Lower leg skin (tissue), 3 donors: ENCODE results near the gene CUL1.

Experiments
- POLR2A ChIP-seq, 2 donors: fragments of 450-650 bp; IDR thresholded peaks; one replicate each; pipeline ENCODE4 v1.6.1; 2016 to 2017; ENCODE audit warnings: antibody characterized with exemption in 2 of 2, mild to moderate bottlenecking in 1 of 2, moderate library complexity in 1 of 2
- TF ChIP-seq, protein P1 (sequence below), 3 donors: fragments of 450-650 bp; IDR thresholded peaks; one replicate each; pipeline ENCODE4 v1.5.1; 2016; ENCODE audit warnings: antibody characterized with exemption in 3 of 3, mild to moderate bottlenecking in 3 of 3, moderate library complexity in 2 of 3

- TF ChIP-seq POLR2A (IDR thresholded peaks at IDR 0.05) = no peak
- TF ChIP-seq, protein P1, sequence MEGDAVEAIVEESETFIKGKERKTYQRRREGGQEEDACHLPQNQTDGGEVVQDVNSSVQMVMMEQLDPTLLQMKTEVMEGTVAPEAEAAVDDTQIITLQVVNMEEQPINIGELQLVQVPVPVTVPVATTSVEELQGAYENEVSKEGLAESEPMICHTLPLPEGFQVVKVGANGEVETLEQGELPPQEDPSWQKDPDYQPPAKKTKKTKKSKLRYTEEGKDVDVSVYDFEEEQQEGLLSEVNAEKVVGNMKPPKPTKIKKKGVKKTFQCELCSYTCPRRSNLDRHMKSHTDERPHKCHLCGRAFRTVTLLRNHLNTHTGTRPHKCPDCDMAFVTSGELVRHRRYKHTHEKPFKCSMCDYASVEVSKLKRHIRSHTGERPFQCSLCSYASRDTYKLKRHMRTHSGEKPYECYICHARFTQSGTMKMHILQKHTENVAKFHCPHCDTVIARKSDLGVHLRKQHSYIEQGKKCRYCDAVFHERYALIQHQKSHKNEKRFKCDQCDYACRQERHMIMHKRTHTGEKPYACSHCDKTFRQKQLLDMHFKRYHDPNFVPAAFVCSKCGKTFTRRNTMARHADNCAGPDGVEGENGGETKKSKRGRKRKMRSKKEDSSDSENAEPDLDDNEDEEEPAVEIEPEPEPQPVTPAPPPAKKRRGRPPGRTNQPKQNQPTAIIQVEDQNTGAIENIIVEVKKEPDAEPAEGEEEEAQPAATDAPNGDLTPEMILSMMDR (IDR thresholded peaks at IDR 0.05) = no peak
Measured at GRCh38 chr7:148847815-148848734, 149.4 kb downstream of the CUL1 start.
